ENCODE data around the gene PTPRF.

GRCh38 chr1:43572538-43572937, 41.9 kb downstream of the PTPRF start:
- no peak for TF ChIP-seq POLR2AphosphoS5 (IDR thresholded peaks at IDR 0.05; ENCODE audit: low read depth, low read length)
- no peak for TF ChIP-seq TAF1 (IDR thresholded peaks at IDR 0.05; ENCODE audit: borderline replicate concordance, insufficient read depth, low read length)

Measured in PFSK-1 (cell line).